ENCODE measurements around the gene ZNF584.

DNA sequence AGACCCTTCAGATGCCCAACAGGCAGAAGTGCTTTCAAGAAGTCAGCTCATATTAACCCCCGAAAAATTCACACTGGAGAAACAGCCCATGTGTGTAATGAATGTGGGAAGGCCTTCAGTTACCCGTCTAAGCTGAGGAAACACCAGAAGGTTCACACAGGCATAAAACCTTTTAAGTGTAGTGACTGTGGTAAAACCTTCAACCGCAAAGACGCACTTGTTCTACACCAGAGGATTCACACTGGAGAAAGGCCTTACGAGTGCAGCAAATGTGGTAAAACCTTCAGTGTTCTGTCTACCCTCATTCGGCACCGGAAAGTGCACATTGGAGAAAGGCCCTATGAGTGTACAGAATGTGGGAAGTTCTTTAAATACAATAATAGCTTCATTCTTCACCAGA is 8.6 kb downstream of the ZNF584 start:
- TF ChIP-seq, protein P1, sequence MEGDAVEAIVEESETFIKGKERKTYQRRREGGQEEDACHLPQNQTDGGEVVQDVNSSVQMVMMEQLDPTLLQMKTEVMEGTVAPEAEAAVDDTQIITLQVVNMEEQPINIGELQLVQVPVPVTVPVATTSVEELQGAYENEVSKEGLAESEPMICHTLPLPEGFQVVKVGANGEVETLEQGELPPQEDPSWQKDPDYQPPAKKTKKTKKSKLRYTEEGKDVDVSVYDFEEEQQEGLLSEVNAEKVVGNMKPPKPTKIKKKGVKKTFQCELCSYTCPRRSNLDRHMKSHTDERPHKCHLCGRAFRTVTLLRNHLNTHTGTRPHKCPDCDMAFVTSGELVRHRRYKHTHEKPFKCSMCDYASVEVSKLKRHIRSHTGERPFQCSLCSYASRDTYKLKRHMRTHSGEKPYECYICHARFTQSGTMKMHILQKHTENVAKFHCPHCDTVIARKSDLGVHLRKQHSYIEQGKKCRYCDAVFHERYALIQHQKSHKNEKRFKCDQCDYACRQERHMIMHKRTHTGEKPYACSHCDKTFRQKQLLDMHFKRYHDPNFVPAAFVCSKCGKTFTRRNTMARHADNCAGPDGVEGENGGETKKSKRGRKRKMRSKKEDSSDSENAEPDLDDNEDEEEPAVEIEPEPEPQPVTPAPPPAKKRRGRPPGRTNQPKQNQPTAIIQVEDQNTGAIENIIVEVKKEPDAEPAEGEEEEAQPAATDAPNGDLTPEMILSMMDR (IDR thresholded peaks at IDR 0.05; ENCODE audit: borderline replicate concordance, extremely low read depth, low read length, poor library complexity, severe bottlenecking): no peak
- no peak for TF ChIP-seq EZH2 (IDR thresholded peaks at IDR 0.05; ENCODE audit: borderline replicate concordance, low read depth, low read length, severe bottlenecking)

Measured in DND-41 (cell line).